HuH-7 (cell line): ENCODE measurements around the gene HSD17B4.
"Not testable (repeated sequence)": the region's sequence is repeated elsewhere in the genome, so short reads cannot be mapped to it uniquely, and the experiment has no call there.

Source experiments
- DNase-seq: peaks from one replicate; pipeline ENCODE4 v3.0.0; 2011; ENCODE audit warnings: low spot score

Gene HSD17B4

DNA sequence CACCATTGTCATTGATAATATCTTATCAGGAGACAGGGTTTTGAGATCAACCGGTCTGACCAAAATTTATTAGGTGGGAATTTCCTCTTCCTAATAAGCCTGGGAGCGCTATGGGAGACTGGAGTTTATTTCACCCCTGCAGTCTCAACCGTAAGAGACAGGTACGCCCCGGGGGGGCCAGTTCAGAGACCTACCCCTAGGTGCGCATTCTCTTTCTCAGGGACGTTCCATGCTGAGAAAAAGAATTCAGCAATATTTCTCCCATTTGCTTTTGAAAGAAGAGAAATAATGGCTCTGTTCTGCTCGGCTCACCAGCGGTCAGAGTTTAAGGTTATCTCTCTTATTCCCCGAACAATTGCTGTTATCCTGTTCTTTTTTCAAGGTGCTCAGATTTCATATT is 28.3 kb downstream of the HSD17B4 start:
- not testable (repeated sequence) for DNase-seq

DNA sequence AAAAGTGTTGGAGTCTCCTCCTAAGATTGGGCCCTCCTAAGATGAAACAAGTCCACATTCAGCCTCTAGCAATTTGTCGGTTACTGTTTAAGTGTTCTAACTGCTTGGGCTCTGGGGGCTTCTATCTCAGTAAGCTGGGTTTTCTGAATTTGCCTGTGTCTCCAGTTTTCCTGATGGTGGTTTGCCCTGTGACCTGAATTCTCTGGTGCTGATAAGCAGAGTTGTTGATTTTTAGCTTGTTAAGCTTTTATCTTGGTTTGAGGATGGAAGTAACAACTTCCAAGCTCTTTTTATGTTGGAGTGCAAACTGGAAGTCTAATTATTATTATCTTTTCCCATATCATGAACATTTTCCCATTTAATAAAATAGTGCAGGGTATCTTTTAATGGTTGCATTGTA is 30.9 kb downstream of the HSD17B4 start:
- DNase-seq, result peak; percentile 4

DNA sequence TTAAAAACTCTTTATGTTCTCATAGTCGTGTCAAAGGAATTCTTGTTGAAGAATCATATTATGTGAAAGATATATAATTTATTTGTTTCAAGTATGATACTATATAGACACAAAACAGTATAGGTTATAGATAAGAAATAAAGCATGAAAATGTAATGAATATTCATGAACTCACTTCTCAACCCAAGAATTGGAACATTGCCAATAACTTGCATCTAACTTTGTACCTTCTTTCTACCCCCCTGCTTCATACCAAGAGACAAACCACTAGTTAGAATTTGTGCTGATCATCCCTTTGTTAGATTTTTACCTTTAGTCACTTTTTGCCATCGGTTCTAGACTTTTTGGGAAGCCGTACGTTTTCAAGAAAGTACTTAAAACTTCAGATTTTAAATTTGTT is 32.6 kb downstream of the HSD17B4 start:
- no peak for DNase-seq

DNA sequence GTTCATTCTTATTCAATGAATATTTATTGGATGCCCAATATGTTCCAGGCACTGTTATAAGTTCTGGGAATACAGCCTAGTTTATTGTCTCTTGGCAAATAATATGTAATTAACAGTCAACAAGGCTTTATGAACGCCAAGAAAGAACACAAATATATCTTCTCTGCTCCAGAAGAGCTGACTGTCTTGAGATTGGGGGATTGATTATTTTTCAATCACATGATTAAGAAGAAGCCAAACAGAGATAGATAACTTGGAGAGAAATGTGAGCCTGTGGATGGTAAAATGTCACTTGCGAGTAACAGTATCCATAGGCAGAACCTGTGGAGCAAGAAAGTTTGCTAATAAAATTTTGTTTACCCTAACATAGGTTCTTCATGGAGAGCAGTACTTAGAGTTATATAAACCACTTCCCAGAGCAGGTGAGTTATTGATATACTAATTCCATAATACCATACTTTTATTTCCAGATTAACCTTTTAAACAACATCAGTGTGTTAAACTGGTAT is 49.4 kb downstream of the HSD17B4 start:
- DNase-seq, result no peak

DNA sequence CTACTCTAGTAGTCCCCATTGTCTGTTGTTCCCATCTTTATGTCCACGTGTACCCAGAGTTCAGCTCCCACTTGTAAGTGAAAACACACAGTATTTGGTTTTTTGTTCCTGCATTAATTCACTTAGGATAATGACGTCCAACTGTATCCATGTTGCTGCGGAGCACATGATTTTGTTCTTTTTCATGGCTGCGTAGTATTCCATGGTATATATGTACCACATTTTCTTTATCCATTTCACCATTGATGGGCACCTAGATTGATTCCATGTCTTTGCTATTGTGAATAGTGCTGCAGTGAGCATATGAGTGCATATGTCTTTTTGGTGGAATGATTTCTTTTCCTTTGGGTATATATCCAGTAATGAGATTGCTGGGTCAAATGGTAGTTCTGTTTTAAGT is 51.6 kb downstream of the HSD17B4 start:
- DNase-seq, result not testable (repeated sequence)

DNA sequence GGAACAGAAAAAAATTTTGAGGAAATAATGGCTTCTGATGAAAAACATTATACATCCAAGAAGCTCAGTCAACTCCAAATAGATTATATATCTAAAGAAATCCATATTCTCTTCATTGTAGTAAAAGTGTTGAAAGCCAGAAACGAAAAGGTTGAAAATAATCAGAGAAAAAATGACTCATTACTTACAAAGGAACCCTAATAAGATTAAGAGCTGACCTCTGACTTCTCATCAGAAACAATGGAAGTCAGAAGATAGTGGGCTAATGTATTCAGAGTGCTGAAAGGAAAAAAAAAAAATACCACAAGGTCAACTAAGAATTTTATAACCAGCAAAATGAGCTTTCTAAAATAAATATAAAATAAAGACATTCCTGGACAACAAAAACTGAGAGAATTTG is 60.0 kb downstream of the HSD17B4 start:
- DNase-seq, result no peak

DNA sequence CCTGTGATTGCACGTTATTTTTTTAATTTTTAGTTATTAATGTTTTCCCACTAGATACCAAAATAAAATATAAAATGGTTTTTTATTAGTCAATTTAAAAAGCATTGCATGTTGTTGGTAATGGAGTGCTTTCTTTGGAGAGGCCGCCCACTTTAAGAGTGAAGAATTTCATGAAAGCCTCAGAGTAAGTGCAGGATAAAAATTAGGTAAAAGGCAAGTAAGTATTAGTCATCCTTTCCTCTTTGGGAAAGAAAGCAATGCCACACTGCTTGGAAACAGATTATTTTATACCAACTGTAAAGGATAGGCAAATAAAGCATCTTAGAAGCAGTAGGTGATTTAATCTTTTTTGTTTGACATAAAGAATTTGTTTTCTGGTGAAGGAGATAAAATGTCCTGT is 62.9 kb downstream of the HSD17B4 start:
- DNase-seq, result no peak

DNA sequence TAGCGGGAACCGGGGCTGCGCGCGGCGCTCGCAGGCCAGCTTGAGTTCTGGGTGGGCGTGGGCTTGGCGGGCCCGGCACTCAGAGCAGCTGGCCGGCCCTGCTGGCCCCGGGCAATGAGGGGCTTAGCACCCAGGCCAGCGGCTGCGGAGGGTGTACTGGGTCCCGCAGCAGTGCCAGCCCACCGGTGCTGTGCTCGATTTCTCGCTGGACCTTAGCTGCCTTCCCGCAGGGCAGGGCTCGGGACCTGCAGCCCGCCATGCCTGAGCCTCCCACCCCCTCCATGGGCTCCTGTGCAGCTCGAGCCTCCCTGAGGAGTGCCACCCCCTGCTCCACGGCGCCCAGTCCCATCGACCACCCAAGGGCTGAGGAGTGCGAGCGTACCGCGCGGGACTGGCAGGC is 64.8 kb downstream of the HSD17B4 start:
- not testable (repeated sequence) for DNase-seq

DNA sequence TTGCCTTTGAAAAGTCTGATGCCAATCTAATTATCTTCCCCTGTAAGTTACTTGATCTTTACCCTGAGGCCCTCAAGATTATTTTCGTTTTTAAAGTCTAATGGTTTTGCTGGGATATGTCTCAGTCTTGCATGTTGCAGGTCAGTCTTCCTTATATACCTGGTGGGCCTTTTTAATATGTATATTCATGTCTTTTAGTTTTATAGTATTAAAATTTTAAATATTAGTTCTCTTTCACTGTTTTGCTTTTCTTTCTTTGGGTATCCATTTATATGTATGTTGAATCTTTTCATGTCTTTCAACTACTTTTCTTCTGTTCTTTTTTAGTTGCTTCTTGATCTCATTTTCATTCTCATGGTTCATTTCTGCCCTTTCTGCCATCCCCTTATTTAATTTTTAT is 68.9 kb downstream of the HSD17B4 start:
- no peak for DNase-seq

DNA sequence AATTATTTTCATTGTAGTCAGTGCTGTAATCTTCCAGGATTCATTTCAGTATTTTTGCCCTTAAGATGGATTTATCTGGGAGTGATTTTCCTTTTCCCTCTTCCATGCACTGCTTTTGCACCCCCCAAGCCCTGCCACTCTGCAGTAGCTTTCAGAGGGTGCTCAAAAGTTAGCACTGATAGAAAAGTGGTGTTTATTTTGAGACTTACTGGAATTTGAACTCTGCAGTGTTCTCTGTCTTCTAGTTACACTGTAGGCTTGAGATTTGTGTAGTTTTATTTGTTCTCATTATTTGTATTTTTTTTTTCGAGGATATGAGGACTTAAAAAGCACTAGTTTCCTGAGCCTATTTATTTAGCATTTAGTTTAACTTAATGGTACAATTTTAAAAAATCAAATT is 70.5 kb downstream of the HSD17B4 start:
- peak; percentile 26 for DNase-seq

DNA sequence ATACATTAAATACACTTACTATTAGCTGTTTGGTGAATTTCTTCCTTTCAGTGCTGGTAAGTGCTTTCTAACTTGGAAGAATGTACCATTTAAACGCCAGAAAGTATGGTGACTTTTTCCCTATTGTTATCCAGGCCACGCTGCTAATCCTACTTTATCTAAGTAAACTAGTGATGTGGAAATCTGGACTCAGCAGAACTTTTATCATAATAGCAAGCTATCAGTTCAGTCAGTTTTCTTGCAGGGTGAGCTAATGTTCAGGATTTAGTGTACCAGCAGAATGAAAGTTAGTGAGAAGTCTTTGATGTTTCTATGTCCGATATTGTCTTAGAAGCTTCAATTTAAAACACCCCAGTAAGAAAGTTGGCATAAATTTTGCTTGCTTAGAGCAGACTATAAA is 72.2 kb downstream of the HSD17B4 start:
- DNase-seq, result no peak

DNA sequence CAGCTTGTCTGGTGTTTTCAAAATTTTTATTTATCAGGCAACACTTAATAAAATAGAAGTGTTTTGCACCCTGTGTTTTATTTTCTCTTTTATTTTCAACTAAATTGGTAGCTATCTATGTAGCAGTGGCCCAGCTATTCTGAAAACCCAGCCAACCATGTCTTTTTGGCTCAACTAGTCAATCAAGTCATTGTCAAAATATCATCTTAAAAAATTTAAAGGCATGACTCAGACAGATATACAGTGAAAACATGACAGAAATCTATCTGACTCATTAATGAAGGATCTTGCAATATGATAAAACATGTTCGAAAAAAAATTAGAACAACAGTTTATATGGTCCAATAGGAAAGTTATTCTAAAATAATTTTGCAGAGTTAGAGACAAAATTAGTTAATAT is 75.1 kb downstream of the HSD17B4 start:
- no peak for DNase-seq

DNA sequence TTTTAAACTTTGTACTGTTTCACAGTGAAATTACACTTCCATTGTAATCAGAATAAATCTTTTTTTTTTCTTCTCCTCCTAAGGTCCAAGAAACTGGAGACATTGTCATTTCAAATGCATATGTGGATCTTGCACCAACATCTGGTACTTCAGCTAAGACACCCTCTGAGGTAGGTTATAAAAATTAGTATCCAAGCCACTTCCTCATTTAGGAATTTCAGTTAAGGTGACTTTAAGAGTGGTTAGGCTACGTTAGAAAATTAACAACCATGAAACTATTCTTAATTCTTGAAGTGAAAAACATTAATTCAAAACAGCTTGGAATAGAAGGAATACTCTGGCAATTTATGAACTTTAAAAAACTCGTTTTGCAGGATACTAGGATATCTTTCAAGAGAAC is 77.5 kb downstream of the HSD17B4 start:
- no peak for DNase-seq

DNA sequence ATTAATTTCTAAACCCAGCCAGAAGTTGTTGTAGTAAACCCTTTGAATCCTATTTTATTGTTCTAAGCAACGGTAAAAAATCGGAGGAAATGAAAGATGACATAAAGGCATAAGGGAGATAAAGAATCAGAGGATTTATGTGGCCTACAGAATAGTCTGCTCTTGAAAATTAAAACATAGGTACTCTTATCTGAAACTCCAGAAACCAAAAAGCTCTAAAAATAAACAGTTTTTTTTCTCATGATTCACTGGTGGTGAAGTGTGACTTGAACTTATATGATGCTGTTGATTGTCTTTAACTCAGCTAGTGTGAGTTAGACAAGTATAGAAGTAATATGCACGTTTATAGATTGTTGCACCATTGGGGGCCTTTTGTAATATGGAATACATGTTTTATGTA is 80.3 kb downstream of the HSD17B4 start:
- DNase-seq, result no peak

DNA sequence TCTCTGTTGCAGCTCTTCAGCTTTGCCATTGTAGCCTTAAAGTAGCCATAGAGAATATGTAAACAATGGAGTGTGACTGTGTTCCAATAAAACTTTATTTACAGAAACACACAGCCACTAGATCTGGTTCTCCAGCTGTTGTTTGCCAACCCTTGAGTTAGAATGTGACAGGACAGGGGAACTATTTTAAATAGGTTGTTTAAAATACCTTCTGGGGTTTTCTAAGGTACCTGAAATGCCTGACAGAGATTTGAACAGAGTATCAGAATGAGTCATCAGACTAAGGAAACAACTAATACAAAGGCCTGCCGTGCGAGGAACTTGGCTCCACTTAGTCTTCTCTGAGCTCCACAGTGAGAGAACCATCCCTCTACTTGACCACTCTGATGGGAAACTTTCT is 85.4 kb downstream of the HSD17B4 start:
- DNase-seq, result no peak

DNA sequence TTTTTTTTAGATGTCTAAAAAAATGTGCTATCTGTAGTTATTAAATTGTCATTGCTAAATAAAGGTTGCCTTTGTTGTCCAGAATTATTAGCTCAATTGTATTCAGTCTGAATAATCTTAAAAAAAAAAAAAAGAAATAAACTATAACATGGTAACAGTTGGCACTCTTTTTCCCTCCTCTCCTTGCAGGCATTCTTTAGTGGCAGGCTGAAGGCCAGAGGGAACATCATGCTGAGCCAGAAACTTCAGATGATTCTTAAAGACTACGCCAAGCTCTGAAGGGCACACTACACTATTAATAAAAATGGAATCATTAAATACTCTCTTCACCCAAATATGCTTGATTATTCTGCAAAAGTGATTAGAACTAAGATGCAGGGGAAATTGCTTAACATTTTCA is 89.4 kb downstream of the HSD17B4 start:
- no peak for DNase-seq

DNA sequence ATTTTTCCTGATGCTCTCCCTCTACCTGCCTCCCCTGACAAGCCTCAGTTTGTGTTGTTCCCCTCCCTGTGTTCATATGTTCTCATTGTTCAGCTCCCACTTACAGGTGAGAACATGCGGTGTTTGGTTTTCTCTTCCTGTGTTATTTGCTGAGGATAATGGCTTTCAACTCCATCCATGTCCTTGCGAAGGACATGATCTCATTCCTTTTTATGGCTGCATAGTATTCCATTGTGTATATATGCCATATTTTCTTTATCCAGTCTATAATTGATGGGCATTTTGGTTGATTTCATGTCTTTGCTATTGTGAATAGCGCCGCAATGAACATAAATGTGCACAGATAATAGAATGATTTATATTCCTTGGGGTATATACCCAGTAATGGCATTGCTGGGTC is 99.5 kb downstream of the HSD17B4 start:
- no peak for DNase-seq

DNA sequence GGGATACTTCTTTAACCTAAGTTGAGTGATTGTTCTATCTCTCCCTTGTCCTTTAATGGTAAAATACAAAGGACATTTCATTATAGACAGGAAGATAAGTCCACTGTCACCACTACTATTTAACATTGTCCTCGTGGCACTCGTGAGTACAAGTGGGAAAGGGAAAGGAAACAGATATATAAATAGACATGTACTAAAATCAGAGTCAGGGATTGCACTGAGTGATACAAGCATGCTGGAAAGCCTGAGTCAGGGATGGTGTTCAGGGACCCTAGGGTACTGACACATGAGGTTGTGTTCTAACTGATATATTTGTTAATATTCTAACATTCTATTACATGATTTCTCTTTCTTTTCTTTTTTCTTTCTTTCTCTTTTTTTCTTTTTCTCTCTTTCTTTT is 102.3 kb downstream of the HSD17B4 start:
- no peak for DNase-seq

DNA sequence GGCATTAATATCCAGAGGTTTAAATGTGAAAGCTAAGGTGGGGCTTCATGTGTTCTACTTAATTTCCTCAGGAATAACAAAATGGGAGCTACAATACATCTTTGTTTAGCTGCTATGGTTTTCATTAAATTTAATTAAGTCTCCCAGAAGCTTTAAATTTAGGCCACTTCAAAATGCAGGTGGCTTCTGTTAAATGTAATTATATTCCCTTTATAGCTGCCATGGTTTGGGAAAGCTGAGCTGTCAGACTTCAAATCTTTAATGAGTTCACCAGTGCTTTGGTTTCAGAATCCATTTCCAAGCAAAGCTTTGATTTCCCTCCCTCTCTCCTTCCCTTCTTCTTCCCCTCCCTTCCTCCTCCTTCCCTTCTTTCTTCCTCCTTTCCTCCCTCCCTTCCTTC is 118.6 kb downstream of the HSD17B4 start:
- no peak for DNase-seq

DNA sequence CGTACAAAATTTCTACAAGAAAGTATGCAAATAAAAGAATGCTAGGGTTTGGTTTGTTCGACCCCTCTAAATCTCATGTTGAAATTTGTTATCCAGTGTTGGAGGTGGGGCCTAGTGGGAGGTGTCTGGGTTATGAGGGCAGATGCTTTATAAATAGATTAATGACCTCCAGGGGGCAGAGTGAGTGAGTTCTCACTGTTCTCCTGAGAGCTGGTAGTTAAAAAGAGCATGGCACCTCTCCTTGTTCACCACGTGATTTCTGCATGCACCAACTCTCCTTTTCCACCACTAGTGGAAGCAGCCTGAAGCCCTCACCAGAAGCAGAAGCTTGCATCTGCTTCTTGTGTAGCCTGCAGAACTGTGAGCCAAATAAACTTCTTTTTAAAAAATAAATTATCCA is 126.6 kb downstream of the HSD17B4 start:
- peak; percentile 23 for DNase-seq

DNA sequence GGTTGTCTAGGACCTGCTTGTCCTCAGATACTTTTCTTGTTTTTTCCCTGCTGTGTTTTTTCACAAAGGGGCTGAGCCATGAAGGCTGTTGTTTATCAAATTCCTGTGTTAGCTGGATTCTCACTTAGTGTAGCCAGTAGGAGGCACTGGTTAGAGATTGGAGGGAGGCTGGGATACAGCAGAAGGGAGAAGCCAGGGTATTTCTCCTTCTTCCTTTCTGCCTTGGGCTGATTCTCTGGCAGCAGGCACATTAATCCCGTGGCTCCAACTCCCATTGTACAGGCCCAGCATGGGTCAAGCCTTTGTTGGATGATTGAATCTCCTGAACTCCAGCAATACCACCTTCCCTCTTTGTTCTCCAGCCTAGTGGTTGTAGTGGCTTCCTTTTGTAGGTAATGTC is 130.7 kb downstream of the HSD17B4 start:
- DNase-seq, result no peak

DNA sequence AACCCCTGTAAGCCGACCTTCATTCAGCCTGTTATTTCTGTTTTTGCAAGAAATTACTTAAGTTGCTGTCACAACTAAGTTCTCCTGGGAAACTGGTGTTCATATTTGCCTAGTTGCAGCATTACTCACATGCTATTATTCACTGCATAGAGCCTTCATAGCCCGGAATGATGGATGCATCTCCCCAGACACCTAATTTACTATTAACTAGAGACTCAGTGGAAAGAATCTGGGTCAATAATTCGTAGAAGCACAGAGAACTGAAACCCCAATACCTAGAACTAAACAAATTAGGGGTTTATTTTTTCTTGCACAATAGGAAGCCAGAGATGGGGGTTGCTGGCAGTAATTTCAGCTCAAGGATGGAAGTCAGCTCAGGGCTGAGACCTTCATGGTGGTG is 131.4 kb downstream of the HSD17B4 start:
- no peak for DNase-seq
